ENCODE results near the gene TMEM60. TPM values are rescaled to one million over a fixed set of nuclear protein-coding genes. Genes with fewer than 3 reads are reported as not detected.

The TMEM60 gene, protein sequence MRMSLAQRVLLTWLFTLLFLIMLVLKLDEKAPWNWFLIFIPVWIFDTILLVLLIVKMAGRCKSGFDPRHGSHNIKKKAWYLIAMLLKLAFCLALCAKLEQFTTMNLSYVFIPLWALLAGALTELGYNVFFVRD
- 10.9 and 15.4 TPM in 2 replicates for total RNA-seq

DNA sequence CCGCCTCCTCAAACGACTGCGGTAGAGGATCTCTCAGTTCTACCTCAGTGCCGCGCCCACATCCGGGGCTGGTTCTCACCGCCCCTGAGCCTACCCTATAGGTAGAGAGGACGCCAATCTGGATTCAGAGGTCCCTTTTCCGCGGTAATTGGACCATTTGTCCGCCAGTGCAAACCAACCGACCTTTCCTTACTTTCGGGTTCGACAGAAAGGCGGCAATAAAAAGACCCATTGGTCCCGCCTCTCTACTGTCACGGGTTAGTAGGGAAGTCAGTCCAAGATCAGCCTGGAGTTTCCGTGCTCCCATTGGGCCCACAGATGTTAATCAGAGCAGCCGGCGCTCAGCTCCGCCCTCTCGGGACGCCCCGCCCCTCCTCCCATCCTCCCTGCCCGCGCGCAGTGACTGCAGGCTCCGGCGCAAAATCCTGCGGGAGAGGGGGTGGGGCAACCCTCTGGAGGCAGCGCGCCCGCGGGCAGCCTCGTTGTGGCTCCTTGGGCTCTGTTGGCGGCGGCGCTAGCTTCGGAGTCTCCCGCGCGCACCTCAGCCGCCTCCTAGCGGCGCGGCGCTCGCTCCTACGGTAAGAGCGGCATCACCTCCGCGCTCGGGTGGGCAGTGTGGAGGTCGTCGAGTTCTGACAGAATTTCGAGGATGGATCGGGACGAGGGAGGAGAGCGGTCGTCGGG, at the start of gene TMEM60, which contains the start of gene PHTF2:
TMEM60 (minus strand) TSS at position 41 of the 684 bp plus-strand sequence. CDS start 4,061 bp downstream, outside the sequence.
PHTF2 (plus strand) TSS at position 380 of the 684 bp plus-strand sequence.

Other genes starting within 250 kb of the TMEM60 start
- gene RSBN1L, start 102.0 kb downstream of the TMEM60 start, total RNA-seq = 16.8 and 17.2 TPM in 2 replicates
- 27.6 and 42.4 TPM in 2 replicates for gene PHTF2, start 339 bp upstream of the TMEM60 start, total RNA-seq